ENCODE measurements around the gene OST4. TPM values are rescaled to one million over a fixed set of nuclear protein-coding genes. Genes with fewer than 3 reads are reported as not detected.

The OST4 gene
- total RNA-seq, 1 experiment from 2014 or later = 258 TPM

DNA sequence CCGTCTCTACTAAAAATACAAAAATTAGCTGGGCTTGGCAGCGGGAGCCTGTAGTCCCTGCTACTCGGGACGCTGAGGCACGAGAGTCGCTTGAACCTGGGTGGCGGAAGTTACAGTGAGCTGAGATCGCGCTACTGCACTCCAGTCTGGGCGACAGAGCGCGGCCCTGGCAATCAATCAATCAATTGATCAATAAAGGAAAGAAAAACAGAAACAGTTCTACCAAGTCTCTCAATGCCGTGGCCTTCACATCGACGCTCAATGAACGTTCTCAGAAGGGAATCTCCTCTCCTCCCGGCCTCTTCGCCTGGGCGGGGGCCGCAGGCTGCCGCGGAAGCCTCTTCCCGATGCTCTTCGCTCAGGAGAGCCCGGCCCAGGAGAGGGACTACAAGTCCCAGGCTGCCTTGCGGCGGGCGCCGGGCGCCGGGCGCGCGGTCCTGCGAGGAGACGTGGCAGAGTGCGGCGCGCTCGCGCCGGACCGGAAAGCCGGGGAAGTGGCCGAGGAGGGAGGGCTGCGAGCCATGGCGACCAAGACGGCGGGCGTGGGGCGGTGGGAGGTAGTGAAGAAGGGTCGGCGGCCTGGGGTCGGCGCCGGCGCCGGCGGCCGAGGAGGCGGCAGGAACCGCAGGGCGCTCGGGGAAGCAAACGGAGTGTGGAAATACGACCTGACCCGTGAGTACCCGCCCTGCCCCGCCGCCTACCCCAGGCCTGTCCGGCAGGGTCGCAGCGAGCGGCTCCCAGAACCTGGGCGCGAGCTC lies 38.8 kb downstream of the OST4 start, which contains the start of gene TMEM214:
TSS of gene TMEM214 (plus strand) at position 471 of the 758 bp plus-strand sequence. CDS start at position 522, 51 bp downstream.
- H3K4me3 ChIP-seq (ENCODE audit: low read length) = peak within 1 kb of the TSS; percentile 87
- CTCF ChIA-PET = no interaction called here
- no TSS peak for BruUV-seq (replicated peaks)
- H4K20me1 ChIP-seq (ENCODE audit: low read length) = no peaks in the 10 kb centered on the region
- no peaks in the 10 kb centered on the region for H3K27me3 ChIP-seq (ENCODE audit: low read length)
- H3F3A ChIP-seq (ENCODE audit: low read length, unreplicated experiment) = no peaks in the 10 kb centered on the region
- no peak within 1 kb of the TSS; the same call in 1 of the 2 replicates for H3K27ac ChIP-seq (ENCODE audit: low read length)
- H3K9me3 ChIP-seq (ENCODE audit: low read length) = no peaks in the 10 kb centered on the region
- POLR2A ChIA-PET (ENCODE audit: unreplicated experiment) = interaction anchor here (0.7 kb wide), 1 partner anchor 365 kb away, joined by 5 read pairs; no protein-coding TSS in a partner anchor
- H3K4me1 ChIP-seq (ENCODE audit: insufficient read depth, low read length) = peaks cover 8% of the 10 kb centered on the region
- H3K9ac ChIP-seq (ENCODE audit: low read length) = peak within 1 kb of the TSS; percentile 90
- no peak for TF ChIP-seq EZH2 (IDR thresholded peaks at IDR 0.05; ENCODE audit: low read length, unreplicated experiment)
- TF ChIP-seq, protein P1, sequence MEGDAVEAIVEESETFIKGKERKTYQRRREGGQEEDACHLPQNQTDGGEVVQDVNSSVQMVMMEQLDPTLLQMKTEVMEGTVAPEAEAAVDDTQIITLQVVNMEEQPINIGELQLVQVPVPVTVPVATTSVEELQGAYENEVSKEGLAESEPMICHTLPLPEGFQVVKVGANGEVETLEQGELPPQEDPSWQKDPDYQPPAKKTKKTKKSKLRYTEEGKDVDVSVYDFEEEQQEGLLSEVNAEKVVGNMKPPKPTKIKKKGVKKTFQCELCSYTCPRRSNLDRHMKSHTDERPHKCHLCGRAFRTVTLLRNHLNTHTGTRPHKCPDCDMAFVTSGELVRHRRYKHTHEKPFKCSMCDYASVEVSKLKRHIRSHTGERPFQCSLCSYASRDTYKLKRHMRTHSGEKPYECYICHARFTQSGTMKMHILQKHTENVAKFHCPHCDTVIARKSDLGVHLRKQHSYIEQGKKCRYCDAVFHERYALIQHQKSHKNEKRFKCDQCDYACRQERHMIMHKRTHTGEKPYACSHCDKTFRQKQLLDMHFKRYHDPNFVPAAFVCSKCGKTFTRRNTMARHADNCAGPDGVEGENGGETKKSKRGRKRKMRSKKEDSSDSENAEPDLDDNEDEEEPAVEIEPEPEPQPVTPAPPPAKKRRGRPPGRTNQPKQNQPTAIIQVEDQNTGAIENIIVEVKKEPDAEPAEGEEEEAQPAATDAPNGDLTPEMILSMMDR (conservative IDR thresholded peaks at IDR 0.05; ENCODE audit: low read depth, low read length) = no peak
- no peak for TF ChIP-seq EZH2phosphoT487 (IDR thresholded peaks at IDR 0.05; ENCODE audit: borderline replicate concordance, low read length)
- no peaks in the 10 kb centered on the region for H3K9me2 ChIP-seq (replicated peaks; ENCODE audit: low read length)
- ATAC-seq (peak; percentile 98), DNase-seq (peak; percentile 90)
- peaks cover 27% of the 10 kb centered on the region for H3K79me2 ChIP-seq (ENCODE audit: low read length)
- peak within 1 kb of the TSS; percentile 97 for H2AFZ ChIP-seq (ENCODE audit: low read length)
- H3K4me2 ChIP-seq (ENCODE audit: low read length) = peak within 1 kb of the TSS; percentile 88
- peaks cover 28% of the 10 kb centered on the region for H3K36me3 ChIP-seq (ENCODE audit: low read depth, low read length)
- intact Hi-C loops (cut with micrococcal nuclease) = loop anchor here (1.0 to 2.0 kb wide), 2 partner anchors 18 to 54 kb away; partner anchors contain the start of genes AGBL5 and KHK

DNA sequence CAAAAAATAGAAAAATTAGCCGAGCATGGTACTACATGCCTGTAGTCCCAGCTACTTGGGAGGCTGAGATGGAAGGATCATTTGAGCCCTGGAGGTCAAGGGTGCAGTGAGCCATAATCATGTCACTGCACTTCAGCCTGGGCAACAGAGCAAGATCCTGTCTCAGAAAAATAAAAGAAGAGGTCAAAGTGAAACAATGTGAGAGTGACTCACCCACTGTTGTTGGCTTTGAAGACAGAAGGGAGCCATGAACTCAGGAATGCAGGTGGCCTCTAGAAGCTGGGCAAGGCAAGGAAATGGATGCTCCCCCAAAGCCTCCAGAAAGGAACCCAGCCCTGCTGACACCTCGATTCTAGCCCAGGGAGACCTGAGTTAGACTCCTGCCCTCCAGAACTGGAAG lies 42.4 kb downstream of the OST4 start:
- Histone ChIP-seq H3K79me2 (ENCODE audit: low read length) (peaks cover 13% of the 10 kb centered on the region), H3K4me2 (ENCODE audit: low read length) (no peak overlapping the region), H3K4me1 (ENCODE audit: insufficient read depth, low read length) (peaks cover 5% of the 10 kb centered on the region), H3K9ac (ENCODE audit: low read length) (no peak overlapping the region), H3K4me3 (ENCODE audit: low read length) (no peak overlapping the region), H3K36me3 (ENCODE audit: low read depth, low read length) (peaks cover 5% of the 10 kb centered on the region; the same call in 1 of the 2 replicates), H3K27ac (ENCODE audit: low read length) (no peak overlapping the region), H3K9me2 (replicated peaks; ENCODE audit: low read length) (no peaks in the 10 kb centered on the region), H2AFZ (ENCODE audit: low read length) (no peak overlapping the region), H4K20me1 (ENCODE audit: low read length) (no peaks in the 10 kb centered on the region), H3K27me3 (ENCODE audit: low read length) (no peaks in the 10 kb centered on the region), H3F3A (ENCODE audit: low read length, unreplicated experiment) (no peaks in the 10 kb centered on the region), H3K9me3 (ENCODE audit: low read length) (no peaks in the 10 kb centered on the region)
- BruUV-seq (replicated peaks) = no TSS peak
- DNase-seq (no peak), ATAC-seq (no peak)
- intact Hi-C loops (cut with micrococcal nuclease) = no loop called here
- CTCF ChIA-PET = interaction anchor here (0.5 kb wide), 1 partner anchor 8 kb away, joined by 3 read pairs; no protein-coding TSS in a partner anchor
- TF ChIP-seq EZH2 (IDR thresholded peaks at IDR 0.05; ENCODE audit: low read length, unreplicated experiment) (no peak), EZH2phosphoT487 (IDR thresholded peaks at IDR 0.05; ENCODE audit: borderline replicate concordance, low read length) (no peak)
- TF ChIP-seq, protein P1 (conservative IDR thresholded peaks at IDR 0.05; ENCODE audit: low read depth, low read length) = no peak
- POLR2A ChIA-PET (ENCODE audit: unreplicated experiment) = no interaction called here

DNA sequence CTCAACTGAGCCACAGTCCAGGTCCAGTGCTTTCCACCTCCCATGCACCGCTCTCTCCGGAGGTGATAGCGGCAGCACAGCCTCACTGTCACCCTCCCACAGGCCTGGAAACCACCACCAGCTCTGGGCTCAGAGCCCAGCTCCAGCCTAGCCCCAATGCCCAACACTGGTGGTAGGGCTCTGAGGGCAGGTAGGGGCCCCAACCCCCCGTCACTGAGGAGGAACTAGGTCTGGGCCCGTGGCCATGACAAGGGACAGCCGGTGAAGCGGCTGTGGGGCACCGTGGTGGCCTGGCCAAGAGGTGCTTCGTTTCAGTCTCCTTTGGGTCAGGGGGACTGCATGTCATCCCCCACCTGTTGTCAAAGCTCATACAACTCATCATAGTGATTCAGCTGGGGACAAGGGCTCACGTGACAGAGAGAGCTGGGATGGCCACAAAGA lies 44.2 kb downstream of the OST4 start:
- intact Hi-C loops (cut with micrococcal nuclease) = no loop called here
- no peak for ATAC-seq
- Histone ChIP-seq H3F3A (ENCODE audit: low read length, unreplicated experiment) (no peaks in the 10 kb centered on the region), H3K27ac (ENCODE audit: low read length) (no peak overlapping the region), H3K79me2 (ENCODE audit: low read length) (no peaks in the 10 kb centered on the region), H3K4me3 (ENCODE audit: low read length) (no peak overlapping the region), H3K9me3 (ENCODE audit: low read length) (no peaks in the 10 kb centered on the region), H3K9ac (ENCODE audit: low read length) (no peak overlapping the region), H3K36me3 (ENCODE audit: low read depth, low read length) (peaks cover 5% of the 10 kb centered on the region; the same call in 1 of the 2 replicates), H4K20me1 (ENCODE audit: low read length) (no peaks in the 10 kb centered on the region), H3K9me2 (replicated peaks; ENCODE audit: low read length) (no peaks in the 10 kb centered on the region), H3K4me2 (ENCODE audit: low read length) (no peak overlapping the region), H3K27me3 (ENCODE audit: low read length) (no peaks in the 10 kb centered on the region), H3K4me1 (ENCODE audit: insufficient read depth, low read length) (peaks cover 3% of the 10 kb centered on the region), H2AFZ (ENCODE audit: low read length) (no peak overlapping the region)
- CTCF ChIA-PET = no interaction called here
- BruUV-seq (replicated peaks) = no TSS peak
- POLR2A ChIA-PET (ENCODE audit: unreplicated experiment) = no interaction called here
- no peak for TF ChIP-seq EZH2phosphoT487 (IDR thresholded peaks at IDR 0.05; ENCODE audit: borderline replicate concordance, low read length)
- TF ChIP-seq, protein P1 (conservative IDR thresholded peaks at IDR 0.05; ENCODE audit: low read depth, low read length) = no peak
- no peak for TF ChIP-seq EZH2 (IDR thresholded peaks at IDR 0.05; ENCODE audit: low read length, unreplicated experiment)
- no peak for DNase-seq

Data from PC-3 (cell line).